Measurements from ENCODE around the gene KIF3A. TPM values are rescaled to one million over a fixed set of nuclear protein-coding genes. Genes with fewer than 3 reads are reported as not detected.

KIF3A gene
- total RNA-seq, 1 experiment from 2014 or later, result 12.1 TPM

- Histone ChIP-seq H3K9me3 (replicated peaks) (no peaks in the 10 kb centered on the region), H3K4me3 (no peak overlapping the region), H3K27ac (no peak overlapping the region), H3K36me3 (no peaks in the 10 kb centered on the region), H3K4me1 (replicated peaks) (peaks cover 24% of the 10 kb centered on the region), H3K27me3 (replicated peaks) (no peaks in the 10 kb centered on the region)
- DNase-seq (ENCODE audit: low read depth in 1 of 2, low spot score in 2 of 2), result peak in 1 of 2 experiments; percentile 40
These were observed 69.3 kb downstream of the KIF3A start for GRCh38 chr5:132667761-132668705.

- Histone ChIP-seq H3K4me3 (no peak overlapping the region), H3K9me3 (replicated peaks) (no peaks in the 10 kb centered on the region), H3K27ac (no peak overlapping the region), H3K27me3 (replicated peaks) (no peaks in the 10 kb centered on the region), H3K36me3 (no peaks in the 10 kb centered on the region), H3K4me1 (replicated peaks) (peaks cover 27% of the 10 kb centered on the region)
- peak in 1 of 2 experiments; percentile 36 for DNase-seq (ENCODE audit: low read depth in 1 of 2, low spot score in 2 of 2)
These were observed 70.0 kb downstream of the KIF3A start for GRCh38 chr5:132667309-132667708.

GRCh38 chr5:132666310-132667123 lies 70.8 kb downstream of the KIF3A start:
- Histone ChIP-seq H3K36me3 (no peaks in the 10 kb centered on the region), H3K27ac (no peak overlapping the region), H3K4me1 (replicated peaks) (peaks cover 27% of the 10 kb centered on the region), H3K9me3 (replicated peaks) (no peaks in the 10 kb centered on the region), H3K27me3 (replicated peaks) (no peaks in the 10 kb centered on the region), H3K4me3 (no peak overlapping the region)
- DNase-seq (ENCODE audit: low read depth in 1 of 2, low spot score in 2 of 2), result peak in 1 of 2 experiments; percentile 44

- no peak overlapping the region for H3K4me3 ChIP-seq
- peaks cover 24% of the 10 kb centered on the region for H3K4me1 ChIP-seq (replicated peaks)
- no peaks in the 10 kb centered on the region for H3K9me3 ChIP-seq (replicated peaks)
- no peak overlapping the region for H3K27ac ChIP-seq
- H3K36me3 ChIP-seq, result no peaks in the 10 kb centered on the region
- DNase-seq (ENCODE audit: low read depth in 1 of 2, low spot score in 2 of 2), result peak in 1 of 2 experiments; percentile 43
- no peaks in the 10 kb centered on the region for H3K27me3 ChIP-seq (replicated peaks)
These were observed 71.7 kb downstream of the KIF3A start for GRCh38 chr5:132665574-132666080.

- H3K4me3 ChIP-seq, result no peak overlapping the region
- no peaks in the 10 kb centered on the region for H3K36me3 ChIP-seq
- no peaks in the 10 kb centered on the region for H3K27me3 ChIP-seq (replicated peaks)
- H3K27ac ChIP-seq, result no peak overlapping the region
- H3K9me3 ChIP-seq (replicated peaks), result no peaks in the 10 kb centered on the region
- peaks cover 18% of the 10 kb centered on the region for H3K4me1 ChIP-seq (replicated peaks)
- DNase-seq (ENCODE audit: low read depth in 1 of 2, low spot score in 2 of 2), result no peak
These were observed 72.6 kb downstream of the KIF3A start for GRCh38 chr5:132664696-132665209.

GRCh38 chr5:132663771-132664695 lies 73.3 kb downstream of the KIF3A start:
- H3K36me3 ChIP-seq, result no peaks in the 10 kb centered on the region
- no peak overlapping the region for H3K27ac ChIP-seq
- H3K9me3 ChIP-seq (replicated peaks), result no peaks in the 10 kb centered on the region
- no peaks in the 10 kb centered on the region for H3K27me3 ChIP-seq (replicated peaks)
- no peak overlapping the region for H3K4me3 ChIP-seq
- peaks cover 18% of the 10 kb centered on the region for H3K4me1 ChIP-seq (replicated peaks)
- no peak for DNase-seq (ENCODE audit: low read depth in 1 of 2, low spot score in 2 of 2)

GRCh38 chr5:132662925-132663770 lies 74.2 kb downstream of the KIF3A start:
- no peak for DNase-seq (ENCODE audit: low read depth in 1 of 2, low spot score in 2 of 2)
- Histone ChIP-seq H3K9me3 (replicated peaks) (no peaks in the 10 kb centered on the region), H3K27ac (no peak overlapping the region), H3K4me3 (no peak overlapping the region), H3K4me1 (replicated peaks) (peaks cover 18% of the 10 kb centered on the region), H3K36me3 (no peaks in the 10 kb centered on the region), H3K27me3 (replicated peaks) (no peaks in the 10 kb centered on the region)

- Histone ChIP-seq H3K4me3 (no peak overlapping the region), H3K9me3 (replicated peaks) (no peaks in the 10 kb centered on the region), H3K4me1 (replicated peaks) (peaks cover 13% of the 10 kb centered on the region), H3K36me3 (no peaks in the 10 kb centered on the region), H3K27me3 (replicated peaks) (no peaks in the 10 kb centered on the region), H3K27ac (no peak overlapping the region)
- no peak for DNase-seq (ENCODE audit: low read depth in 1 of 2, low spot score in 2 of 2)
These were observed 75.3 kb downstream of the KIF3A start for GRCh38 chr5:132662004-132662401.

GRCh38 chr5:132661231-132662003 lies 75.9 kb downstream of the KIF3A start:
- Histone ChIP-seq H3K27ac (no peak overlapping the region), H3K9me3 (replicated peaks) (peaks cover 2% of the 10 kb centered on the region; the same call in 1 of the 2 replicates), H3K36me3 (no peaks in the 10 kb centered on the region), H3K4me1 (replicated peaks) (peaks cover 11% of the 10 kb centered on the region), H3K27me3 (replicated peaks) (no peaks in the 10 kb centered on the region), H3K4me3 (no peak overlapping the region)
- DNase-seq (ENCODE audit: low read depth in 1 of 2, low spot score in 2 of 2), result no peak

- H3K4me1 ChIP-seq (replicated peaks), result peaks cover 17% of the 10 kb centered on the region
- no peak for DNase-seq (ENCODE audit: low read depth in 1 of 2, low spot score in 2 of 2)
- H3K4me3 ChIP-seq, result no peak overlapping the region
- H3K27ac ChIP-seq, result no peak overlapping the region
- peaks cover 8% of the 10 kb centered on the region for H3K9me3 ChIP-seq (replicated peaks)
- no peaks in the 10 kb centered on the region for H3K36me3 ChIP-seq
- H3K27me3 ChIP-seq (replicated peaks), result no peaks in the 10 kb centered on the region
These were observed 77.5 kb downstream of the KIF3A start for GRCh38 chr5:132659598-132660493.

Measured in SJSA1 (cell line).